HUES6 (cell line): ENCODE measurements around the gene TAF1L.

Source experiments
- H3K27ac ChIP-seq: 2 replicates; pipeline ENCODE4 v1.7.0; 2013; ENCODE audit warnings: low read depth, mild to moderate bottlenecking, low read length, inconsistent platforms
- H3K27me3 ChIP-seq: 2 replicates; pipeline ENCODE4 v1.6.1; 2013; ENCODE audit warnings: low read length; ENCODE audit not compliant: control insufficient read depth, insufficient read depth
- H3K36me3 ChIP-seq: 2 replicates; pipeline ENCODE4 v1.6.1; 2013; ENCODE audit warnings: low read length; ENCODE audit not compliant: control insufficient read depth, insufficient read depth
- H3K4me1 ChIP-seq: 2 replicates; pipeline ENCODE4 v1.6.1; 2013; ENCODE audit warnings: low read length; ENCODE audit not compliant: control insufficient read depth, insufficient read depth
- H3K4me3 ChIP-seq: 2 replicates; pipeline ENCODE4 v1.5.1; 2013; ENCODE audit warnings: low read depth, low read length
- H3K9ac ChIP-seq: one replicate; pipeline ENCODE4 v1.6.1; 2013; ENCODE audit warnings: mild to moderate bottlenecking, low read length
- H3K9me3 ChIP-seq: 2 replicates; pipeline ENCODE4 v1.6.1; 2013; ENCODE audit warnings: low read depth, low read length; ENCODE audit not compliant: control insufficient read depth, insufficient read depth

Gene TAF1L

DNA sequence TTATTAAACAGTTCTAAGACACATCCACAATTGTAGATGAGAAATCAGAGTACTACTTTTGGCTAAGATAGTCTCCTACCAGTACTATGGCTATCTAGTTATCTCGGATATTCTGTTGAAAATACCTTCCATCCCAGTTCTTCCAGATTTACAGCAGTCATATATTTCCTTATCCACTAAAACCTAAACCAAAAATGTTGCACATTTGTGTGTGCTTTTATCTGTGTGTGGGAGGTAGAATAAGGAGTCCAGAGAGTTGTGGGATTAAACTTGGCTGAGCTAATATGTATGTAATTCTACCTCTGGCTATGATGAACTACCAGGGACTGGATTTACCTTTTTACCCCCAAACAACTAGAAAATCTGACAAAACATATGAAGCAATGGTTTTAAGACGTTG lies 45.0 kb downstream of the TAF1L start:
- no peaks in the 10 kb centered on the region for H3K36me3 ChIP-seq
- no peak overlapping the region for H3K4me3 ChIP-seq
- H3K27me3 ChIP-seq, result no peaks in the 10 kb centered on the region
- no peak overlapping the region for H3K27ac ChIP-seq
- H3K9ac ChIP-seq, result no peak overlapping the region
- no peaks in the 10 kb centered on the region for H3K4me1 ChIP-seq
- H3K9me3 ChIP-seq, result no peaks in the 10 kb centered on the region

DNA sequence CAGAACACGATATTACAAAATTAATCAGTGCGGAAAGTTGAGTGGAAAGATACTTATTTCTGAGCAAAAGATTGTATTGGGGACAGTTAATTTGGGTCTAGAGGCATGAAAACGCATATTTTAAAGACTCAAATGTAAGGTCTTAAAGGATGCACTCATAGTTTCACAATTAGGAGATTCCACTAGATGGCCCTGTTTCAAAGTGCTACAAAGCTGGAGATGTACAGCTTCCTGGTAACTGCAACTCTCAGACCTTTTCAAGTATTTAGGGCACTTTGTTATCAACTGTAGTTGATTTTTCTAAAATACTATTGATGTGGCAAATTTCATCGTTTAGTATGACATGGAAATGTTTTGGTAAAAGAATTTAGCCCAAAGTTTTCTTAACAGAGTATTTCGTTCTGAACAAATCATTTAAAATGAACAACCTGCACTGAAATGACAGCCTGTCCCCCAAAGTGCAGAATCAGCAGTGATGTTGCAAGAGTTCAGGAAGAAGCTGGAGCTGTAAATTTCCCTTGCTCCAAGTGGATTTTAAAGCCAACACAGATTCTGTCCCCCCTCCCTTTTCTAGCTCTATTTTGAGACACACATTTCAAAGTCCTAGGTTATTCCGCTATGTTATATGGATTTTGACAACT lies 46.3 kb downstream of the TAF1L start:
- H3K9ac ChIP-seq, result no peak overlapping the region
- H3K27me3 ChIP-seq, result no peaks in the 10 kb centered on the region
- H3K9me3 ChIP-seq, result no peaks in the 10 kb centered on the region
- no peak overlapping the region for H3K4me3 ChIP-seq
- no peaks in the 10 kb centered on the region for H3K4me1 ChIP-seq
- no peaks in the 10 kb centered on the region for H3K36me3 ChIP-seq
- H3K27ac ChIP-seq, result no peak overlapping the region

DNA sequence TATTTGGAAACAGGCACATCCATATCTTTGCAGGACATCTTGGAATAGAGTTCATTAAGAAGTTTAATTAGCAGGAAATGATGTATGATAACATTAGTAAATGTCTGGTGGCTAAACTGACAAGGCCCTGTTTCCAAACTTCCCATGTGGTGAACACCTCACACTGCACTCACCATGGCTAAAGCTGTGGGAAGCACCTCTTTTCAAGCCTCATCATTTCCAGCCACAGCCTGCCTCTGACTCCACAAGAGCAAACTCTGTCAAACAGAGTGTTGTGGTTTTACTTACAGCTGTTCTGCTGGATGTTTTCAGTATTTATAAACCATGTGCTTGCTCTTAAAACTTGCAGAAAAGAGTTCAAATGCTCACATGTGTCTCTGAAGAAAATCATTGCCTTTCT lies 47.6 kb downstream of the TAF1L start:
- Histone ChIP-seq H3K36me3 (no peaks in the 10 kb centered on the region), H3K9ac (no peak overlapping the region), H3K9me3 (no peaks in the 10 kb centered on the region), H3K27ac (no peak overlapping the region), H3K4me3 (no peak overlapping the region), H3K27me3 (no peaks in the 10 kb centered on the region), H3K4me1 (no peaks in the 10 kb centered on the region)

DNA sequence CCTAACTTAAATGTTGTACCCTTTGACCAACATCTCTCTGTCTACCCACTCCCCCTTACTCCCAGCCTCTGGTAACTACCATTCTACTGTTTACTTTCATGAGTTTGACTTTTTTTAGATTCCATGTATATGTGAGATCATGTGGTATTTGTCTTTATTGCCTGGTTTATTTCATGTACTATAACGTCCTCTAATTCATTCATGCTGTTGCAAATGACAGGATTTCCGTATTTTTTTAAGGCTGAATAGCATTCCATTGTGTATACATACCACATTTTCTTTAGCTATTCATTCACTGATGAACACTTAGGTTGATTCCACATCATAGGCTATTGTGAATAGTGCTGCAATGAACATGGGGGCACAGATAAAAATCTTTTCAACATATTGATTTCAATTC lies 50.7 kb downstream of the TAF1L start:
- Histone ChIP-seq H3K27me3 (no peaks in the 10 kb centered on the region), H3K9ac (no peak overlapping the region), H3K4me1 (0 out of 2 replicates have a peak, but pooled peaks cover 8% of the 10 kb centered on the region), H3K9me3 (no peaks in the 10 kb centered on the region), H3K4me3 (no peak overlapping the region), H3K36me3 (no peaks in the 10 kb centered on the region), H3K27ac (no peak overlapping the region)

DNA sequence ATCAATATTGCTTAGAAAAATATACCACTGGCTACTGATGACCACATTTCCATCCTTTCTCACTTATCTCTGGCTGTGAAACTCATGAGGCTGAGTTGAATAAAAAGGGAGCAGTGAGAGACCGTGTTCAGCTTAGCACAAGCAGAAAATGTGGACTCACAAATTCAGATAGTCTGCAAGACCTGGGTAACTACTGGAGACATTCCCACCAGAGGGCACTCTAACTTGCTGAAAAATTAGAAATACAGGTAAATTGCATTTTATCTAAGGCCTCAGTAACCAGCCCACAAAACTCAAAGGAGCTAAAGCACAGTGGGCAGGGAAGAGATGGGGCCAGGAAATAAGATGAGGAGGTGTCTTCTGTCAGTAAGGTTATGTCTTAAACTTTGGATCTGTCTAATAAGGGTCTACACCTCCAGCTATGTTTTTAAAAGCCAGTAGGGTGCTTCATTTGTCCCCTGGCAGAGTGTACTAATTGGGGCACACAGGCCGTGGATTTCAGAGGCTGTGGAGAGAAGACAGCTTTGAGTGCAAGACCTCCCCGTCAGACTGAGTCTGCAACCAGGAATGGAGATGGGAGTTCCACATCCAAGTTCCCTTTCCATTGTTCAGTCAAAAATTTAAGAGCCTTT lies 53.8 kb downstream of the TAF1L start:
- Histone ChIP-seq H3K4me1 (peaks cover 13% of the 10 kb centered on the region; the same call in 1 of the 2 replicates), H3K27ac (no peak overlapping the region), H3K9ac (no peak overlapping the region), H3K27me3 (no peaks in the 10 kb centered on the region), H3K36me3 (no peaks in the 10 kb centered on the region), H3K9me3 (no peaks in the 10 kb centered on the region), H3K4me3 (no peak overlapping the region)

DNA sequence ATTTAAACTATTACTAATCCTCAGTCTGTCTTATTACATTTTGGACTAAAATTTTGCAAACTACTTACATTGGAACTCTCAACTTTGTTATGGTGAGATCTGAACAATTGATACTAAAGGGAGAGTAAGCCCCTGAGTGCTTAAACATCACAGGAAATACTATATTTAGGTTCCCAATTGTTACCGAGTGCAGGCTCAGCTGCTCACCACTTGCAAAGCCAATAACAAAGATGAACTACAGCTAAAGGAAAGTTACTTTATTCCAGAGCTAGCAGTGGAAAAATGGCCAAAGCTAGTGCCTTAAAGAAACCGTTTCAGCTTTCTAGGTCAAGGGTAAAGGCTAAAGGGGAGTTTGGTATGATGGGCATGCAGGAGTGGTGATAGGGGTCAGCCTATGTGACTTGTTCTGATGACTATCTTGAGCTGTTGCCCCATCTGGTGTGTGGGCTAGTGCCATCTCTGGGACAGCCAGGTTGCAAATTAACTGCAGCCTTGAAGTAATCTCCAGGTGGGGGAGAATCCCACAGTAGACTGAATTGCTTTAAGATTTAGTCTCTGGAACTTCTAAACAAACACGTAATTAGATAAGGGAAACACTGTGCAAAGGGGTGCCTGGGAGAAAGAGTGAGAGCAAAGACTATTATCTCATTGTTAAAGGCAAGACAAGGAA lies 54.7 kb downstream of the TAF1L start:
- Histone ChIP-seq H3K27me3 (no peaks in the 10 kb centered on the region), H3K9ac (no peak overlapping the region), H3K27ac (no peak overlapping the region), H3K4me3 (no peak overlapping the region), H3K36me3 (no peaks in the 10 kb centered on the region), H3K4me1 (peaks cover 13% of the 10 kb centered on the region; the same call in 1 of the 2 replicates), H3K9me3 (no peaks in the 10 kb centered on the region)

DNA sequence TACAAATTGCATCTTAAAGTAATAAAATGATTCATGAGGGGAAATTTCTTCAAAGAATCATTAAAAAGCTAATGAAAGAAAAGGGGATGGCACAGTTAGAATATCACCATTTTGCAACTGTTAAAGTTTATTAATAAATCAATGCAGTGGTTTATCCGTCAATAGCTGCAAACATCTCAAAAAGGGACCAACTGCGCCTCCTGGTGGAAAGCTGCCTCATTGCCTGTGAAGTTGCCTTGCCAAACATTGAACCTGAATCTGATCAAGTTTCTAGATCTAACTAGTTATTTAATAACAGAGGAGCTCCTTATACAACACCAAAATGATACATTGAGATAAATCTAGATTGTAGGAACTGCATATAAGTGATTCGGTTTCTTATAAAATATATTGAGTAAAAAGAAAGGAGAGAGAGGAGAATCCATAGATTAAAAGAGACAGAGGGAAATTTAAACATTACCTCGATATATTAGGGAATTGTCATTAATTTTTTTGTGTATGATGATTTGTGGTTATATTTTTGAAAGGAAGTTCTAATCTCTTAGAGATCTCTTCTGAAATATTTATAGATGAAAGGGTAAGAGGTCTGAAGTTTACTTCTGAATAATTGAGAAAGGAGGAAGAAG lies 55.6 kb downstream of the TAF1L start:
- Histone ChIP-seq H3K36me3 (no peaks in the 10 kb centered on the region), H3K4me3 (no peak overlapping the region), H3K9me3 (no peaks in the 10 kb centered on the region), H3K27ac (no peak overlapping the region), H3K9ac (no peak overlapping the region), H3K4me1 (peaks cover 13% of the 10 kb centered on the region; the same call in 1 of the 2 replicates), H3K27me3 (no peaks in the 10 kb centered on the region)
